GM19043 (cell line): ENCODE measurements around the gene MOB3B.

Experiments used
- ATAC-seq: cut with Tn5 transposase; IDR thresholded peaks from one replicate; pipeline ENCODE4 v1.9.1; 2021; ENCODE audit warnings: low read depth; ENCODE audit not compliant: unreplicated experiment

MOB3B gene

GRCh38 chr9:27308691-27309390 lies 220.8 kb downstream of the MOB3B start:
- no peak for ATAC-seq

GRCh38 chr9:27304521-27304920 lies 225.1 kb downstream of the MOB3B start:
- ATAC-seq: no peak

GRCh38 chr9:27303219-27303618 lies 226.4 kb downstream of the MOB3B start:
- ATAC-seq: no peak

- no peak for ATAC-seq
These were observed 232.6 kb downstream of the MOB3B start, which contains the start of gene EQTN for GRCh38 chr9:27297050-27297449. Gene EQTN (minus strand): TSS chr9:27297150. CDS start chr9:27297055, 95 bp downstream.

GRCh38 chr9:27293996-27294395 lies 235.6 kb downstream of the MOB3B start:
- ATAC-seq: no peak

GRCh38 chr9:27292659-27293405 lies 236.8 kb downstream of the MOB3B start:
- ATAC-seq: no peak

- ATAC-seq: no peak
These were observed 238.3 kb downstream of the MOB3B start for GRCh38 chr9:27291292-27291691.

- no peak for ATAC-seq
These were observed 247.3 kb downstream of the MOB3B start for GRCh38 chr9:27282269-27282668.

GRCh38 chr9:27280860-27281259 lies 248.8 kb downstream of the MOB3B start:
- ATAC-seq: no peak

GRCh38 chr9:27280249-27280648 lies 249.4 kb downstream of the MOB3B start:
- no peak for ATAC-seq

- no peak for ATAC-seq
These were observed 250.0 kb downstream of the MOB3B start for GRCh38 chr9:27279611-27280010.

GRCh38 chr9:27278374-27278773 lies 251.2 kb downstream of the MOB3B start:
- no peak for ATAC-seq

- no peak for ATAC-seq
These were observed 253.2 kb downstream of the MOB3B start for GRCh38 chr9:27276193-27277030.
